Measurements from ENCODE around the gene FOXJ2. TPM values are rescaled to one million over a fixed set of nuclear protein-coding genes. Genes with fewer than 3 reads are reported as not detected.

The FOXJ2 gene
- total RNA-seq, 1 experiment from 2014 or later: 5.5 TPM

DNA sequence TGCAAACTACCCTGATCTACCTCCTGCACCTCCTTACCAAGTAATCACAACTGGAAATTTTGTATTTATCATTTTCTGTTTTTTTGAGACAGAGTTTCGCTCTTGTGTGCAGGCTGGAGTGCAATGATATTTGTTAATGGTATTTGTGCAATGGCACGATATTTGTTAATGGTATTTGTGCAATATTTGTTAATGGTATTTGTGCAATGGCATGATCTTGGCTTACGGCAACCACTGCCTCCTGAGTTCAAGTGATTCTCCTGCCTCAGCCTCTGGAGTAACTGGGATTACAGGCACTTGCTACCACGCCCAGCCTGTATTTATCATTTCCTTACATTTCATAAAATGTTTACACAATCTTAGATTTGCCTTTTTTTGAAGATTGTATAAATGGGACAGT lies 43.9 kb downstream of the FOXJ2 start:
- H3K27ac Mint-ChIP-seq: no peak overlapping the region
- Histone ChIP-seq H3K18ac (ENCODE audit: insufficient read length, low read depth, low read length) (no peak overlapping the region), H2BK120ac (ENCODE audit: low read depth, low read length, poor library complexity, severe bottlenecking) (no peak overlapping the region), H3K4me1 (ENCODE audit: insufficient read depth, low read length) (no peaks in the 10 kb centered on the region; the same call in 1 of the 2 replicates), H3K27me3 (ENCODE audit: insufficient read depth, low read length) (no peaks in the 10 kb centered on the region), H4K20me1 (ENCODE audit: control insufficient read depth, insufficient read depth, insufficient read length) (no peaks in the 10 kb centered on the region), H4K8ac (replicated peaks; ENCODE audit: insufficient read length, low read depth, low read length) (no peak overlapping the region), H3K23me2 (ENCODE audit: insufficient read length, low read depth, low read length, poor library complexity, severe bottlenecking) (peaks cover 3% of the 10 kb centered on the region), H2BK15ac (ENCODE audit: low read depth, low read length) (no peak overlapping the region), H3K14ac (ENCODE audit: insufficient read depth, low read length) (no peak overlapping the region), H3K9ac (ENCODE audit: extremely low read depth, insufficient read length, low read length) (no peak overlapping the region), H2BK20ac (ENCODE audit: low read depth, low read length, poor library complexity, severe bottlenecking) (no peak overlapping the region), H2BK5ac (ENCODE audit: insufficient read length, low read length) (no peak overlapping the region), H3K79me2 (ENCODE audit: insufficient read depth, low read length) (no peaks in the 10 kb centered on the region), H2BK12ac (ENCODE audit: insufficient read length, low read depth, low read length) (no peak overlapping the region), H2AFZ (ENCODE audit: low read length) (no peak overlapping the region), H3K4me2 (ENCODE audit: insufficient read depth, insufficient read length, low read length) (no peak overlapping the region), H3K23ac (ENCODE audit: insufficient read length, low read depth, low read length) (no peak overlapping the region), H3K27ac (ENCODE audit: insufficient read length, low read depth, low read length) (no peak overlapping the region), H3K56ac (ENCODE audit: insufficient read length, low read depth, low read length) (no peak overlapping the region), H4K91ac (ENCODE audit: insufficient read length, low read depth, low read length) (no peak overlapping the region), H3K4ac (ENCODE audit: low read depth, low read length) (no peak overlapping the region), H4K5ac (ENCODE audit: insufficient read length, low read depth, low read length) (no peak overlapping the region), H3K79me1 (ENCODE audit: insufficient read depth, low read depth, low read length, poor library complexity, severe bottlenecking) (no peaks in the 10 kb centered on the region), H3K9me3 (ENCODE audit: control insufficient read depth, low read depth, low read length) (no peaks in the 10 kb centered on the region), H3T11ph (ENCODE audit: low read length) (no peak overlapping the region), H2AK5ac (ENCODE audit: insufficient read length, low read length) (no peak overlapping the region)
- no peak for DNase-seq
- H3K9me3 Mint-ChIP-seq: no peaks in the 10 kb centered on the region
- no peak for TF ChIP-seq CTCF (conservative IDR thresholded peaks at IDR 0.05)
- H3K4me3 Mint-ChIP-seq: no peak overlapping the region
- no peaks in the 10 kb centered on the region for H3K36me3 Mint-ChIP-seq (ENCODE audit: insufficient read depth in 1 of 3, low read depth in 3 of 3)
- H3K4me1 Mint-ChIP-seq: peaks cover 19 to 21% of the 10 kb centered on the region in 2 experiments
- no CpG with 5 or more reads among the region's 4 CpGs for WGBS (ENCODE audit: extremely low coverage, insufficient read length, low lambda C conversion rate)
- H3K27me3 Mint-ChIP-seq (ENCODE audit: low read depth): no peaks in the 10 kb centered on the region

Measured in H9 (cell line).